ENCODE measurements around the gene RGMB. TPM values are rescaled to one million over a fixed set of nuclear protein-coding genes. Genes with fewer than 3 reads are reported as not detected.

RGMB gene
- total and polyA plus RNA-seq, 2 donors (not counting 3 experiments of a cell fraction or from before 2014, with no cell fraction given), result 15.0 to 31.3 TPM

DNA sequence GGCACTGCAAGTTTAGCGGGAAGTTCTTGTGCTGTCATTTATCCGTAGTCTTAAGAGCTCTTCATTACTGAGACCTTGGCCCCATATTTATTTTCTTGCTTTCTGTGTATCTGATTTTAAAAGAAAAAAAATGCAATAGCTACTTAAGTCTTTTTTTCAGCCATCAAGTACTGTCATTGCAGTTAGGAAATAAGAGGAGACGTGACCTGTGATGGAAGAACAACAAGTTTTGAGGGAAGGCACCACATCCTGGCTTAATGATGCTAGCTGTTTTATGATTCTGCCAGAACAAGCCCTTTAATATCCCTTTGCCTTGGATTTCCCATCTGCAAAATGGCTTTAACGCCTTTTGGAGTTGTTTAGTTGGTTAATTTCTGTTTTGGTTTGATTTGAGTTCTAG is 3.8 kb downstream of the RGMB start:
- Histone ChIP-seq H3K9ac (replicated peaks; ENCODE audit: extremely low read depth, insufficient read depth, low read length) (no peak overlapping the region), H2AFZ (ENCODE audit: low read depth, low read length) (no peak overlapping the region), H3K4me3 (replicated peaks in 1 of 3; ENCODE audit: insufficient read depth in 1 of 3, low read depth in 1 of 3, low read length in 3 of 3) (no peak overlapping the region), H3K4me2 (ENCODE audit: insufficient read depth, low read length) (no peak overlapping the region), H3K36me3 (ENCODE audit: control insufficient read depth in 2 of 2, extremely low read depth in 1 of 2, insufficient read depth in 2 of 2, low read length in 2 of 2) (peaks cover 4 to 10% of the 10 kb centered on the region in 2 experiments), H3K9me3 (replicated peaks; ENCODE audit: control insufficient read depth, insufficient read depth, low read length) (no peaks in the 10 kb centered on the region), H3K4me1 (ENCODE audit: control insufficient read depth, extremely low read depth, insufficient read depth, low read length) (peaks cover 26% of the 10 kb centered on the region), H4K20me1 (replicated peaks; ENCODE audit: control insufficient read depth, extremely low read depth, insufficient read depth, low read length) (peaks cover 7% of the 10 kb centered on the region), H3K27ac (ENCODE audit: insufficient read depth, low read depth, low read length) (no peak overlapping the region), H3K9me1 (replicated peaks; ENCODE audit: control insufficient read depth, extremely low read depth, insufficient read depth, low read length) (no peaks in the 10 kb centered on the region), H3K79me2 (ENCODE audit: control insufficient read depth, insufficient read depth, low read length) (peaks cover 88% of the 10 kb centered on the region), H3K27me3 (ENCODE audit: control insufficient read depth in 2 of 2, insufficient read depth in 2 of 2, low read length in 2 of 2) (no peaks in the 10 kb centered on the region)
- BruUV-seq (replicated peaks), result no TSS peak
- TF ChIP-seq GATA2 (IDR thresholded peaks at IDR 0.05; ENCODE audit: insufficient read depth, insufficient read length, low read depth, low read length) (no peak), POLR2A (IDR thresholded peaks at IDR 0.05; ENCODE audit: low read depth, low read length) (no peak), MYC (IDR thresholded peaks at IDR 0.05; ENCODE audit: low read depth, low read length) (no peak), POLR2AphosphoS5 (IDR thresholded peaks at IDR 0.05; ENCODE audit: insufficient read depth, low read depth, low read length) (no peak), JUN (IDR thresholded peaks at IDR 0.05; ENCODE audit: borderline replicate concordance, insufficient read depth, insufficient read length, low read depth) (no peak)
- TF ChIP-seq, protein P1, sequence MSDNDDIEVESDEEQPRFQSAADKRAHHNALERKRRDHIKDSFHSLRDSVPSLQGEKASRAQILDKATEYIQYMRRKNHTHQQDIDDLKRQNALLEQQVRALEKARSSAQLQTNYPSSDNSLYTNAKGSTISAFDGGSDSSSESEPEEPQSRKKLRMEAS (IDR thresholded peaks at IDR 0.05; ENCODE audit: insufficient read depth, insufficient read length), result no peak
- TF ChIP-seq, protein P2, sequence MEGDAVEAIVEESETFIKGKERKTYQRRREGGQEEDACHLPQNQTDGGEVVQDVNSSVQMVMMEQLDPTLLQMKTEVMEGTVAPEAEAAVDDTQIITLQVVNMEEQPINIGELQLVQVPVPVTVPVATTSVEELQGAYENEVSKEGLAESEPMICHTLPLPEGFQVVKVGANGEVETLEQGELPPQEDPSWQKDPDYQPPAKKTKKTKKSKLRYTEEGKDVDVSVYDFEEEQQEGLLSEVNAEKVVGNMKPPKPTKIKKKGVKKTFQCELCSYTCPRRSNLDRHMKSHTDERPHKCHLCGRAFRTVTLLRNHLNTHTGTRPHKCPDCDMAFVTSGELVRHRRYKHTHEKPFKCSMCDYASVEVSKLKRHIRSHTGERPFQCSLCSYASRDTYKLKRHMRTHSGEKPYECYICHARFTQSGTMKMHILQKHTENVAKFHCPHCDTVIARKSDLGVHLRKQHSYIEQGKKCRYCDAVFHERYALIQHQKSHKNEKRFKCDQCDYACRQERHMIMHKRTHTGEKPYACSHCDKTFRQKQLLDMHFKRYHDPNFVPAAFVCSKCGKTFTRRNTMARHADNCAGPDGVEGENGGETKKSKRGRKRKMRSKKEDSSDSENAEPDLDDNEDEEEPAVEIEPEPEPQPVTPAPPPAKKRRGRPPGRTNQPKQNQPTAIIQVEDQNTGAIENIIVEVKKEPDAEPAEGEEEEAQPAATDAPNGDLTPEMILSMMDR (IDR thresholded peaks at IDR 0.05; ENCODE audit: extremely low read depth in 1 of 2, insufficient read depth in 1 of 2, low read depth in 1 of 2, low read length in 2 of 2), result no peak
- ChIA-PET POLR2A (interaction anchor here (1.0 kb wide), 1 partner anchor 8 kb away, joined by 3 read pairs; no protein-coding TSS in a partner anchor), CTCF (interaction anchor here (0.9 to 2.2 kb wide), 6 partner anchors 8 to 1546 kb away, joined by 3 to 15 read pairs (median 6); no protein-coding TSS in a partner anchor)
- intact Hi-C loops (cut with micrococcal nuclease) (loop anchor here (10.0 kb wide), 1 partner anchor 1842 kb away; the partner anchor contains the start of gene LNPEP), dilution Hi-C loops (cut with MboI; ENCODE audit: extremely low pct_ligation_motif_present, low sequenced_read_pairs) (no loop called here)
- no peak for FAIRE-seq
- no peak for DNase-seq (ENCODE audit: low read depth, low spot score)

Measured in endothelial cell of umbilical vein (primary cell).